Endothelial cell (in vitro differentiated cells): ENCODE results near the gene BTBD16. TPM values are rescaled to one million over a fixed set of nuclear protein-coding genes. Genes with fewer than 3 reads are reported as not detected.

ENCODE experiments used
- DNase-seq: peaks from one replicate; pipeline ENCODE4 v3.0.0; 2021; ENCODE audit warnings: low spot score
- H3K27ac Mint-ChIP-seq: one replicate; pipeline ENCODE4 v1.8.0; 2021; ENCODE audit warnings: mixed read lengths, inconsistent platforms; ENCODE audit not compliant: unreplicated experiment
- H3K27me3 Mint-ChIP-seq: one replicate; pipeline ENCODE4 v1.8.0; 2021; ENCODE audit warnings: mild to moderate bottlenecking, moderate library complexity, mixed read lengths, inconsistent platforms; ENCODE audit not compliant: unreplicated experiment
- H3K36me3 Mint-ChIP-seq: one replicate; pipeline ENCODE4 v1.8.0; 2021; ENCODE audit warnings: mild to moderate bottlenecking, low read depth, mixed read lengths, inconsistent platforms; ENCODE audit not compliant: unreplicated experiment
- H3K4me1 Mint-ChIP-seq: one replicate; pipeline ENCODE4 v1.8.0; 2021; ENCODE audit warnings: mild to moderate bottlenecking, mixed read lengths, inconsistent platforms; ENCODE audit not compliant: unreplicated experiment
- H3K4me3 Mint-ChIP-seq: one replicate; pipeline ENCODE4 v1.8.0; 2021; ENCODE audit warnings: mild to moderate bottlenecking, mixed read lengths, inconsistent platforms; ENCODE audit not compliant: unreplicated experiment
- H3K9me3 Mint-ChIP-seq: one replicate; pipeline ENCODE4 v1.8.0; 2021; ENCODE audit warnings: mixed read lengths, inconsistent platforms; ENCODE audit not compliant: unreplicated experiment
- long read RNA-seq: library from polyadenylated mRNA; unstranded; transcript quantifications from one replicate; pipeline ENCODE4 v2.0.0, GENCODE V29; 2020; ENCODE audit not compliant: unreplicated experiment
- total RNA-seq: library from RNA; stranded (reverse); fragmentation: NEBNext Ultra II Directional; extraction: Animal tissue kit (Norgen Biotek cat#: 25700); gene quantifications from one replicate; pipeline ENCODE4 v1.2.1, GENCODE V29; 2021; ENCODE audit not compliant: unreplicated experiment
- TF ChIP-seq, protein P1 (sequence below): fragments of 200-600 bp; sonication (generic); IDR thresholded peaks from one replicate; pipeline ENCODE4 v1.5.0; 2021; ENCODE audit warnings: antibody characterized with exemption; ENCODE audit not compliant: unreplicated experiment

Gene BTBD16
- 0.23 TPM for total RNA-seq
- long read RNA-seq, partial matches to known transcripts, result 0 of 1 reads
- long read RNA-seq, other reads (novel, unspliced or antisense), result 1 of 1 reads

DNA sequence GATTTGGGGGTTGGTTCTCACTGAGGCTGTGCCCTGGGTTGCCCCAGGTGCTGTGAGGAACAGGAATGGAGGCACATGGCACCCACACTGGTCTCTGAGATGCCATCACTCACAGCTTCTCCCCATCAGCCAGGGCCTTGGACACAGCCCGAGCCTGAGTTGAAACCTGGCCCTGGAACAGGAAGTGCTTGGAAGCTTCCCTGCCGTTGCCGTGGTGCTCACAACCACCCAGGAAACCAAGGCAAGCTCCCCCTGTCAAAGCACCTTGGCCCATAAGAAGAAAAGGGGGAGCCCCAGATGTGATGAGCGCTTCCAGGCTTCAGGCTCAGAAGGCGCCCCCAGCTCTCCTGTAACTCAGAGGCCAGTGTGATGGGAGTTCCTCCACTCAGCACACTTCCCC is at the start of gene BTBD16:
TSS of gene BTBD16 (plus strand) at position 221 of the 400 bp plus-strand sequence. CDS start 3,786 bp downstream, outside the sequence.
- H3K27ac Mint-ChIP-seq, result no peak within 1 kb of the TSS
- no peak for DNase-seq
- H3K27me3 Mint-ChIP-seq, result no peaks in the 10 kb centered on the region
- H3K4me1 Mint-ChIP-seq, result peaks cover 5% of the 10 kb centered on the region
- no peaks in the 10 kb centered on the region for H3K9me3 Mint-ChIP-seq
- H3K36me3 Mint-ChIP-seq, result peaks cover 4% of the 10 kb centered on the region
- TF ChIP-seq, protein P1, sequence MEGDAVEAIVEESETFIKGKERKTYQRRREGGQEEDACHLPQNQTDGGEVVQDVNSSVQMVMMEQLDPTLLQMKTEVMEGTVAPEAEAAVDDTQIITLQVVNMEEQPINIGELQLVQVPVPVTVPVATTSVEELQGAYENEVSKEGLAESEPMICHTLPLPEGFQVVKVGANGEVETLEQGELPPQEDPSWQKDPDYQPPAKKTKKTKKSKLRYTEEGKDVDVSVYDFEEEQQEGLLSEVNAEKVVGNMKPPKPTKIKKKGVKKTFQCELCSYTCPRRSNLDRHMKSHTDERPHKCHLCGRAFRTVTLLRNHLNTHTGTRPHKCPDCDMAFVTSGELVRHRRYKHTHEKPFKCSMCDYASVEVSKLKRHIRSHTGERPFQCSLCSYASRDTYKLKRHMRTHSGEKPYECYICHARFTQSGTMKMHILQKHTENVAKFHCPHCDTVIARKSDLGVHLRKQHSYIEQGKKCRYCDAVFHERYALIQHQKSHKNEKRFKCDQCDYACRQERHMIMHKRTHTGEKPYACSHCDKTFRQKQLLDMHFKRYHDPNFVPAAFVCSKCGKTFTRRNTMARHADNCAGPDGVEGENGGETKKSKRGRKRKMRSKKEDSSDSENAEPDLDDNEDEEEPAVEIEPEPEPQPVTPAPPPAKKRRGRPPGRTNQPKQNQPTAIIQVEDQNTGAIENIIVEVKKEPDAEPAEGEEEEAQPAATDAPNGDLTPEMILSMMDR, result no peak
- H3K4me3 Mint-ChIP-seq, result no peak within 1 kb of the TSS

DNA sequence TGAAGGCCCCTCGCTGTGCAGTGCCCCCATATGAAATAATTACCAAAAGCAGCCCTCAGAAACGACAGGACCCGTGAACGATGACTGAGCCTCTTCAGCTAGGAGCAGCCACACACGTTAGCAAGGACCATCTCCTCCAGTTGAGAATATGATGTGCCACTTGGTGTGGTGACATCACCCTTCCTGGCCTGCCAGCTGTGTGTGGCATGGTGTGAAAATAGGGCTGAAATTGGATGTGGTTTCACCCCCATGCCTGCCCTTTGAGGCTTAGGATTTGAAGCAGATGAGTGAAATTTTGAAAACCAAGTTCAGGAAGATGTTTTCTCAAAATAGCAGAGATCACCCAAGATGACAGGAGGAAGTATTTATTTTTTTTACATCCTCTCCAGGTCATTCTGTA is 49.1 kb upstream of the BTBD16 start:
- H3K27ac Mint-ChIP-seq, result no peak overlapping the region
- H3K9me3 Mint-ChIP-seq, result no peaks in the 10 kb centered on the region
- TF ChIP-seq, protein P1, result no peak
- no peak overlapping the region for H3K4me3 Mint-ChIP-seq
- H3K27me3 Mint-ChIP-seq, result no peaks in the 10 kb centered on the region
- H3K36me3 Mint-ChIP-seq, result peaks cover 24% of the 10 kb centered on the region
- peaks cover 10% of the 10 kb centered on the region for H3K4me1 Mint-ChIP-seq
- DNase-seq, result no peak

DNA sequence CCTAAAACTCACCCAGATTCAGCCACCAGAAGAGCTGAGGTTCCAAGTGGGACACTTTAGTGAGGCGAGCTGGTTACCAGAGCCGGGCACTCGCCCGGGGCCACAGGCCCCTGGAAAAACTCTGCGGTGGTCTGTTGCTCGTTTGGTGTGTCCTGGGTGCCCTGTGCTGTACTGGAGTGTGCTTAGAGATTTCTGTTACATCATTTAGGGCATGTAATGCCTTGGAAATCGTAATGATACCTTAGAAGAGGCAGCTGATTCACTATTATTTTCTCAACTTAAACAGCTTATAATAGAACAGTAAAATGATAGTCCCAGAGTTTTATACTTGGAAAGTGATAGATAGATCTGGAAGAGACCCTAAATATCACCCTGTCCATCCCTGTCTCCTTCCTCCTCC is 48.5 kb upstream of the BTBD16 start:
- no peaks in the 10 kb centered on the region for H3K27me3 Mint-ChIP-seq
- H3K4me1 Mint-ChIP-seq, result peaks cover 10% of the 10 kb centered on the region
- H3K9me3 Mint-ChIP-seq, result no peaks in the 10 kb centered on the region
- H3K36me3 Mint-ChIP-seq, result peaks cover 24% of the 10 kb centered on the region
- no peak overlapping the region for H3K4me3 Mint-ChIP-seq
- no peak overlapping the region for H3K27ac Mint-ChIP-seq
- DNase-seq, result no peak
- TF ChIP-seq, protein P1, result no peak

DNA sequence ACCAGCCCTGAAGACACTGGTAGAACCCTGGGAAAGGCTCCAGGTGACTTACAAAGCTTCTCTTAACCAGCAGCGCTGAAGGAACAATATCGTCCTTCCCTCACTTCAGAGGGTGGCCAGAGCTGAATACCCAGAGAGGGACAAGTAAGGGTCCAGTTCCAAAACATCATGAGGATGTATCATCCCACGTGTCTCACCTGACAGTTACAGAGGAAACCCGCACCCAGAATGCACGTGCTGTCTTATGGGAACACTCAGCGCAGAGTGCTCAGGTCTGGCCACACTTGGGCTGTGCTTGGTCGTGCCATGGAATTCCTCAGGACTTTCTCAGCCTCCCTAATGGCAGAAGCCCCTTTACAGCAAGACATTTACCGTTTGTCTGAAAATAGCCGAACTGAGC is 46.9 kb upstream of the BTBD16 start:
- TF ChIP-seq, protein P1, result no peak
- Mint-ChIP-seq H3K4me1 (peaks cover 10% of the 10 kb centered on the region), H3K27me3 (no peaks in the 10 kb centered on the region), H3K27ac (no peak overlapping the region), H3K4me3 (no peak overlapping the region), H3K36me3 (peaks cover 18% of the 10 kb centered on the region), H3K9me3 (no peaks in the 10 kb centered on the region)
- no peak for DNase-seq

DNA sequence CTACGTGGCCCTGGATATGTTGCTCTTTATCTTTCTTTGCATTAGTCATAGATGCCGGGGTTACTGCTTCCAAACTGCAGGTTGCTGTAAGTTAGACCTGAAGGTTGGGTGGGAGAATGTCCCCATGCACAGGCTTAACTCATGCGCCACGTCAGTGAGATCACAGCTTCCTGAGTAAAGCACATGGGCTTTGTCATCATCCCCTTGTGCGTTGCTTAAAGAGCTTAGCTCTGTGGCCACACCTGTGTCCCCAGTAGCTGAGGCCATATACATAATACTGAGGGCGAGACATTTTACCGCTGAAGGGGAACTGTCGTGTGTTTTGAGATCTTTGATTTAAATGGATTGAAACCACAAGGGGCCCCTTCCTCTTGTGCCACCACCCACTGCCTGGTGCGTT is 45.8 kb upstream of the BTBD16 start:
- peaks cover 26% of the 10 kb centered on the region for H3K36me3 Mint-ChIP-seq

More for the DNA sequence above, 45.8 kb upstream of the BTBD16 start:
- Mint-ChIP-seq H3K27me3 (no peaks in the 10 kb centered on the region), H3K9me3 (no peaks in the 10 kb centered on the region), H3K4me3 (no peak overlapping the region), H3K4me1 (peaks cover 10% of the 10 kb centered on the region), H3K27ac (no peak overlapping the region)
- TF ChIP-seq, protein P1, result no peak
- no peak for DNase-seq
